Vagina (tissue), 2 donors: ENCODE measurements around the gene LTA4H. TPM values are rescaled to one million over a fixed set of nuclear protein-coding genes. Genes with fewer than 3 reads are reported as not detected.

Experiments
- DNase-seq, 2 donors: peaks; one replicate each; pipeline ENCODE4 v3.0.0-alpha.2; 2017; ENCODE audit errors: extremely low spot score in 2 of 2
- H3K27ac ChIP-seq: fragments of 200-600 bp; sonication (generic); one replicate; pipeline ENCODE4 v1.5.1; 2019
- H3K27me3 ChIP-seq: fragments of 200-600 bp; sonication (generic); one replicate; pipeline ENCODE4 v1.5.1; 2019
- H3K36me3 ChIP-seq, 2 donors: fragments of 200-600 bp; sonication (generic); one replicate each; pipeline ENCODE4 v1.5.1; 2017 to 2019
- H3K4me1 ChIP-seq: fragments of 200-600 bp; sonication (generic); one replicate; pipeline ENCODE4 v1.5.1; 2019
- H3K4me3 ChIP-seq, 2 donors: fragments of 200-600 bp; sonication (generic); 1 replicate in 1 of 2; 2 replicates in 1 of 2; pipeline ENCODE4 v1.5.1; 2016 to 2019
- H3K9me3 ChIP-seq: fragments of 200-600 bp; sonication (generic); one replicate; pipeline ENCODE4 v1.5.1; 2019
- POLR2A ChIP-seq, 2 donors: fragments of 450-650 bp; IDR thresholded peaks; one replicate each; pipeline ENCODE4 v1.6.1; 2017; ENCODE audit warnings: antibody characterized with exemption in 2 of 2, mild to moderate bottlenecking in 2 of 2, moderate library complexity in 2 of 2
- POLR2AphosphoS5 ChIP-seq, 2 donors: sonication (generic); formaldehyde crosslinking; IDR thresholded peaks; one replicate each; pipeline ENCODE4 v1.9.0; 2017; ENCODE audit warnings: antibody characterized with exemption in 2 of 2, mild to moderate bottlenecking in 2 of 2, low read depth in 1 of 2; ENCODE audit not compliant: insufficient read depth in 1 of 2
- intact Hi-C: fragments of 100-400 bp; cut with DNase I; formaldehyde crosslinking; loops from one replicate; pipeline ENCODE4 v1.15.1; 2023
- total RNA-seq: library from RNA; depleted of rRNA; stranded (reverse); fragments of >200 nt; gene quantifications from one replicate; pipeline ENCODE4 v1.2.3, GENCODE V29; 2016
- TF ChIP-seq, protein P1 (sequence below), 3 experiments: fragments of 450-650 bp in 2 of 3; fragments of 200-600 bp in 1 of 3; sonication (generic) in 1 of 3; IDR thresholded peaks; one replicate each; pipeline ENCODE4 v1.5.1; 2017 to 2019; ENCODE audit warnings: antibody characterized with exemption in 3 of 3, mild to moderate bottlenecking in 2 of 3, moderate library complexity in 2 of 3

LTA4H gene
- total RNA-seq, 1 donor from 2014 or later, result 71.5 TPM

DNA sequence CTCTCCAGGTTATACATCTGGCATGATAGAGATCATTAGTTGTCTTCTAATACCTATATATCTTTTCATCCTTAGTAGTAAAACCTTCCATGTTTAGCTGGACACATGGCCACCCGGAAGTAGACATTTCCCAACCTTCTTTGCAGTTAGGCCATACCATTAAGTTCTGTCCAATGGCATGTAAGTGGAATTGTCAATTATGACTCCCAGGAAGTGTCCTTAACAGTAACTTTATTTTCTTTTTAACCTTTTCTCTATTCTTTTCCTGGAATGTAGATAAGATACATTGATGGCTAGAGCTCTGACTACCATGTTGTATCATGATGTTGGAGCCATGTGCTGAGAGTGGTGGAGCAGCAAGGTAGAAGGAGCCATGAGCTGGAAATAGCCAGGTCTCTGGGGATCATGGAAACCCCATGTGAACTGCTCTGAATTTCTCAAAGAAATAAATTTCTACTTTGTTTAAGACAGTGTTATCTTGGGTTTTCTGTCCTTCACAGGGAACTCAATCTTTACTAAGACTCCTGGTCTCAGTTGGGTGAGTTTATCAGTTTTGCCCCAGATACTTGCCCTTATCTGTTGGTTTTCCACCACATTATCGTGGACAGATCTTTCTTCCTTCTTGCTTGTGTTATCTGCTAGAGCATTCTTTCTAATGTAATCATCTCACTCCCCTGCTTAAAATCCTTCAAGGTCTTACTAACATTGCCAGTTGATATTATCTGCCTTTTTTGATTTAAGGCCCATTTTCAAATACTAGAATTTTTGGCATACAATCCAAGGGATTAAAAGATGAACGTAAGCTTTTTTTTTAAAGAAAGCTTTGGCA, 5.1 kb upstream of the LTA4H start:
- H3K9me3 ChIP-seq, result no peaks in the 10 kb centered on the region
- intact Hi-C loops, result no loop called here
- H3K36me3 ChIP-seq, result no peaks in the 10 kb centered on the region
- no peak for DNase-seq
- no peak overlapping the region for H3K4me3 ChIP-seq
- no peaks in the 10 kb centered on the region for H3K27me3 ChIP-seq
- no peak overlapping the region for H3K27ac ChIP-seq
- no peaks in the 10 kb centered on the region for H3K4me1 ChIP-seq
- TF ChIP-seq, protein P1, sequence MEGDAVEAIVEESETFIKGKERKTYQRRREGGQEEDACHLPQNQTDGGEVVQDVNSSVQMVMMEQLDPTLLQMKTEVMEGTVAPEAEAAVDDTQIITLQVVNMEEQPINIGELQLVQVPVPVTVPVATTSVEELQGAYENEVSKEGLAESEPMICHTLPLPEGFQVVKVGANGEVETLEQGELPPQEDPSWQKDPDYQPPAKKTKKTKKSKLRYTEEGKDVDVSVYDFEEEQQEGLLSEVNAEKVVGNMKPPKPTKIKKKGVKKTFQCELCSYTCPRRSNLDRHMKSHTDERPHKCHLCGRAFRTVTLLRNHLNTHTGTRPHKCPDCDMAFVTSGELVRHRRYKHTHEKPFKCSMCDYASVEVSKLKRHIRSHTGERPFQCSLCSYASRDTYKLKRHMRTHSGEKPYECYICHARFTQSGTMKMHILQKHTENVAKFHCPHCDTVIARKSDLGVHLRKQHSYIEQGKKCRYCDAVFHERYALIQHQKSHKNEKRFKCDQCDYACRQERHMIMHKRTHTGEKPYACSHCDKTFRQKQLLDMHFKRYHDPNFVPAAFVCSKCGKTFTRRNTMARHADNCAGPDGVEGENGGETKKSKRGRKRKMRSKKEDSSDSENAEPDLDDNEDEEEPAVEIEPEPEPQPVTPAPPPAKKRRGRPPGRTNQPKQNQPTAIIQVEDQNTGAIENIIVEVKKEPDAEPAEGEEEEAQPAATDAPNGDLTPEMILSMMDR (IDR thresholded peaks at IDR 0.05), result no peak
- no peak for TF ChIP-seq POLR2AphosphoS5 (IDR thresholded peaks at IDR 0.05; ENCODE audit: insufficient read depth in 1 of 2, low read depth in 1 of 2)
- TF ChIP-seq POLR2A (IDR thresholded peaks at IDR 0.05), result no peak

DNA sequence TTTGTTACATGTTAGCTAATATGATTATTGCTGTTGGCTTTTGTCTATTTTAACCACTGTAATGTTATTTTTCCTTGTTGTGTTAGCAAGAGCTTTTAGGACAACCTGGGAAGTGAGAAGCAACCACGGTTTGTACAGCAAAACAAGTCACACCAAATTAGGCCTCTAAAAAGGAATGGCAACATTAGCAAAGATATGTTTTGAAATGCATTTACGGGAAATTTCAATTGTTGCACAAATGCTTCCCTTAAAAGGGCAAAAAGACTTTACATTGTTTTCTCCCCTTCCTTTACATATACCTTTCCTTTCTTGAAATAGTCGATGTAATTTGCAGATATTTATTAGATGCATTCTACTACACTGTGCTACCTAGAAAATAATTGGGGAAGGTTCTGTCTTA, 4.1 kb upstream of the LTA4H start:
- DNase-seq, result no peak
- Histone ChIP-seq H3K36me3 (no peaks in the 10 kb centered on the region), H3K27me3 (no peaks in the 10 kb centered on the region), H3K4me1 (peaks cover 3% of the 10 kb centered on the region), H3K9me3 (no peaks in the 10 kb centered on the region), H3K27ac (no peak overlapping the region), H3K4me3 (no peak overlapping the region)
- intact Hi-C loops, result no loop called here
- TF ChIP-seq, protein P1 (IDR thresholded peaks at IDR 0.05), result no peak
- TF ChIP-seq POLR2AphosphoS5 (IDR thresholded peaks at IDR 0.05; ENCODE audit: insufficient read depth in 1 of 2, low read depth in 1 of 2) (no peak), POLR2A (IDR thresholded peaks at IDR 0.05) (no peak)

DNA sequence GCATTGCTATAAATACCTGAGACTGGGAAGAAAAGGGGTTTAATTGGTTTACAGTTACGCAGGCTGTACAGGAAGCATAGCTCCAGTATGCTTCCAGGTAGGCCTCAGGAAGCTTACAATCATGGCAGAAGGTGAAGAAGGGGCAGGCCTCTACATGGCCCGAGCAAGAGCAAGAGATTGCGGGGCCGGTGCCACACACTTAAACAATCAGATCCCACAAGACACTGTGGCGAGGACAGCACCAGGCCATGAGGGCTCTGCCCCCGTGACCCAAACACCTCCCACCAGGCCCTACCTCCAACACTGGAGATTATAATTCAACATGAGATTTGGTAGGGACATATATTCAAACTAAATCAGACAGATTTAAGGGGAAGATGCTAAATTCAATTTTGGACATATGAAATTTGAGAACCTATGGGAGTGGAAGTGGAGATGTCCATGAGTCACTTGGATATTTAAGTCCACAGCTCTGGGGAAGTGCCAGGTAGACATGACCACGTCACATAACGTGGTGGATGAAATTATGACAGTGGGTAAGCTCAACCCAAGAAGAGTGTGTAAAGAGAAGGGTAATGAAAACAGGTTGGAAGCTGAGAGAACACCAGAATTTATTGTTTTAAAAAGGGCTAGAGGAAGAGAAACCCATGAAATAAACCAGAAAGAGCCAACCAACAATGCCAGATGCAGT, 1.5 kb upstream of the LTA4H start:
- intact Hi-C loops, result no loop called here
- no peak overlapping the region for H3K4me3 ChIP-seq

DNA sequence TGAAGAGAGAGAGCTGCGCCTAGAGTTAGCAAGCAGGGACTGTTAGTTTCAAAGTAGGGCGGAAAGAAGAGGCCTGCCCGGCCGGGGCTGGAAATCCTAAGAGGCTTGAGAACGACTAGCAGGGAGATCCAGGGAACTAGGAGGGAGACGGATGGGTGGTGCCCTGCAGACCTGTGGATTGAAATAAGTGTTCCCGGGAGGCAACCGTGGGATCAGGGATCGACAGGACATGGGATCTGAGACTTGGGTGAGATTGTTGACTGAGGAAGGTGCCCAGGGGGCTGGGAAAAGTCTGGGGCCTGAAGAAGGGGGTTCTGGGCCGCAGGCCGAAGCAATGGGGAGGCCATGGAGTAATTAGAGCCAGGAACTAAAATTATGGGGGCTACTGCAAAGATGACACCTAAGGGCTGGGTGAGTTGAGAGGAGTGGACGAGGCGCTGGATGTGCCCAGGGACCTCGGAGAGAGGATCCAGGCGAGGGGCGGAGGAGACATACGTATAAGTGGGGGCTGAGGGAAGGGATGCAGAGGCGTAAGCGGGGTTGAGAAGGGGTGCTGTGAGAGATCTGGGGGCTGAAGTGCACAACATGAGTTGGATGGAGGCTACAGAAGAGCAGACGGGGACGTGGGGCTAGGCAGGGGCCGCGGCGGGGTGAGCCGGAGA, 635 bp downstream of the LTA4H start:
- Histone ChIP-seq H3K27ac (peak overlapping the region; percentile 79), H3K4me3 (peak overlapping the region; percentile 64 to 79), H3K4me1 (peaks cover 26% of the 10 kb centered on the region), H3K36me3 (no peaks in the 10 kb centered on the region), H3K27me3 (no peaks in the 10 kb centered on the region), H3K9me3 (no peaks in the 10 kb centered on the region)
- TF ChIP-seq POLR2A (IDR thresholded peaks at IDR 0.05) (no peak), POLR2AphosphoS5 (IDR thresholded peaks at IDR 0.05; ENCODE audit: insufficient read depth in 1 of 2, low read depth in 1 of 2) (no peak)
- TF ChIP-seq, protein P1 (IDR thresholded peaks at IDR 0.05), result no peak
- DNase-seq, result peak in 1 of 2 donors; percentile 91
- intact Hi-C loops, result no loop called here

More for the DNA sequence above, 1.5 kb upstream of the LTA4H start:
- TF ChIP-seq POLR2AphosphoS5 (IDR thresholded peaks at IDR 0.05; ENCODE audit: insufficient read depth in 1 of 2, low read depth in 1 of 2) (no peak), POLR2A (IDR thresholded peaks at IDR 0.05) (no peak)
- TF ChIP-seq, protein P1 (IDR thresholded peaks at IDR 0.05), result no peak
- peaks cover 26% of the 10 kb centered on the region for H3K4me1 ChIP-seq
- H3K27ac ChIP-seq, result no peak overlapping the region
- H3K27me3 ChIP-seq, result no peaks in the 10 kb centered on the region
- H3K9me3 ChIP-seq, result no peaks in the 10 kb centered on the region
- DNase-seq, result no peak
- H3K36me3 ChIP-seq, result no peaks in the 10 kb centered on the region
